Measurements from ENCODE around the gene PCCA. TPM values are rescaled to one million over a fixed set of nuclear protein-coding genes. Genes with fewer than 3 reads are reported as not detected.

The PCCA gene
- total and polyA plus RNA-seq, 2 donors (not counting 3 experiments of a cell fraction or from before 2014, with no cell fraction given), result 5.7 to 20.2 TPM

DNA sequence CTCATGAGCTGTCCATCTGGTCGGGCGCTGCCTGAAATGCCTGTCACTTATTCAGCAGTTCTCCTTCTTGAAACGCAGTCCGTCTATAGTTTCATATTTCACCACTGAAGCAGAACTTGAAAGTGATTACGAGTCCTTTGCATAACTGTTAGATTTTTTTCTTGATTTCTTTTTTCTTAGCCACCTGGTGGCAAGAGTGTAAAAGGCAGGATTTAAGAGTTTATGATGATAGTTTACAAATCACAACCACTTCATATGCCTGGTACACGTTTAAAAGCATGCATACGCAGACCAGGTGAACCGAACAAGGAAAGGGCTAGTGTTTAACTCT is 453.9 kb downstream of the PCCA start:
- Histone ChIP-seq H3K79me2 (ENCODE audit: control insufficient read depth, insufficient read depth, low read length) (no peaks in the 10 kb centered on the region), H3K36me3 (ENCODE audit: control insufficient read depth in 2 of 2, extremely low read depth in 1 of 2, insufficient read depth in 2 of 2, low read length in 2 of 2) (no peaks in the 10 kb centered on the region), H3K27me3 (ENCODE audit: control insufficient read depth in 2 of 2, insufficient read depth in 2 of 2, low read length in 2 of 2) (no peaks in the 10 kb centered on the region), H3K4me3 (replicated peaks in 1 of 3; ENCODE audit: insufficient read depth in 1 of 3, low read depth in 1 of 3, low read length in 3 of 3) (no peak overlapping the region), H3K9ac (replicated peaks; ENCODE audit: extremely low read depth, insufficient read depth, low read length) (no peak overlapping the region), H3K9me3 (replicated peaks; ENCODE audit: control insufficient read depth, insufficient read depth, low read length) (no peaks in the 10 kb centered on the region), H4K20me1 (replicated peaks; ENCODE audit: control insufficient read depth, extremely low read depth, insufficient read depth, low read length) (no peaks in the 10 kb centered on the region), H3K27ac (ENCODE audit: insufficient read depth, low read depth, low read length) (no peak overlapping the region), H3K9me1 (replicated peaks; ENCODE audit: control insufficient read depth, extremely low read depth, insufficient read depth, low read length) (no peaks in the 10 kb centered on the region), H3K4me2 (ENCODE audit: insufficient read depth, low read length) (no peak overlapping the region), H3K4me1 (ENCODE audit: control insufficient read depth, extremely low read depth, insufficient read depth, low read length) (peaks cover 13% of the 10 kb centered on the region), H2AFZ (ENCODE audit: low read depth, low read length) (no peak overlapping the region)
- TF ChIP-seq, protein P1, sequence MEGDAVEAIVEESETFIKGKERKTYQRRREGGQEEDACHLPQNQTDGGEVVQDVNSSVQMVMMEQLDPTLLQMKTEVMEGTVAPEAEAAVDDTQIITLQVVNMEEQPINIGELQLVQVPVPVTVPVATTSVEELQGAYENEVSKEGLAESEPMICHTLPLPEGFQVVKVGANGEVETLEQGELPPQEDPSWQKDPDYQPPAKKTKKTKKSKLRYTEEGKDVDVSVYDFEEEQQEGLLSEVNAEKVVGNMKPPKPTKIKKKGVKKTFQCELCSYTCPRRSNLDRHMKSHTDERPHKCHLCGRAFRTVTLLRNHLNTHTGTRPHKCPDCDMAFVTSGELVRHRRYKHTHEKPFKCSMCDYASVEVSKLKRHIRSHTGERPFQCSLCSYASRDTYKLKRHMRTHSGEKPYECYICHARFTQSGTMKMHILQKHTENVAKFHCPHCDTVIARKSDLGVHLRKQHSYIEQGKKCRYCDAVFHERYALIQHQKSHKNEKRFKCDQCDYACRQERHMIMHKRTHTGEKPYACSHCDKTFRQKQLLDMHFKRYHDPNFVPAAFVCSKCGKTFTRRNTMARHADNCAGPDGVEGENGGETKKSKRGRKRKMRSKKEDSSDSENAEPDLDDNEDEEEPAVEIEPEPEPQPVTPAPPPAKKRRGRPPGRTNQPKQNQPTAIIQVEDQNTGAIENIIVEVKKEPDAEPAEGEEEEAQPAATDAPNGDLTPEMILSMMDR (IDR thresholded peaks at IDR 0.05; ENCODE audit: extremely low read depth in 1 of 2, insufficient read depth in 1 of 2, low read depth in 1 of 2, low read length in 2 of 2), result peak; percentile 28 to 35
- TF ChIP-seq POLR2A (IDR thresholded peaks at IDR 0.05; ENCODE audit: low read depth, low read length), result no peak
- dilution Hi-C loops (cut with MboI; ENCODE audit: extremely low pct_ligation_motif_present, low sequenced_read_pairs), result no loop called here
- DNase-seq (ENCODE audit: low read depth, low spot score) (peak; percentile 52), FAIRE-seq (peak; percentile 73)
- ChIA-PET POLR2A (no interaction called here), CTCF (interaction anchor here (1.1 to 1.2 kb wide), 2 partner anchors 12 to 28 kb away, joined by 3 to 4 read pairs; no protein-coding TSS in a partner anchor)
- BruUV-seq (replicated peaks), result no TSS peak
- intact Hi-C loops (cut with micrococcal nuclease), result loop anchor here (1.0 kb wide), 1 partner anchor 886 kb away; no protein-coding TSS in a partner anchor

DNA sequence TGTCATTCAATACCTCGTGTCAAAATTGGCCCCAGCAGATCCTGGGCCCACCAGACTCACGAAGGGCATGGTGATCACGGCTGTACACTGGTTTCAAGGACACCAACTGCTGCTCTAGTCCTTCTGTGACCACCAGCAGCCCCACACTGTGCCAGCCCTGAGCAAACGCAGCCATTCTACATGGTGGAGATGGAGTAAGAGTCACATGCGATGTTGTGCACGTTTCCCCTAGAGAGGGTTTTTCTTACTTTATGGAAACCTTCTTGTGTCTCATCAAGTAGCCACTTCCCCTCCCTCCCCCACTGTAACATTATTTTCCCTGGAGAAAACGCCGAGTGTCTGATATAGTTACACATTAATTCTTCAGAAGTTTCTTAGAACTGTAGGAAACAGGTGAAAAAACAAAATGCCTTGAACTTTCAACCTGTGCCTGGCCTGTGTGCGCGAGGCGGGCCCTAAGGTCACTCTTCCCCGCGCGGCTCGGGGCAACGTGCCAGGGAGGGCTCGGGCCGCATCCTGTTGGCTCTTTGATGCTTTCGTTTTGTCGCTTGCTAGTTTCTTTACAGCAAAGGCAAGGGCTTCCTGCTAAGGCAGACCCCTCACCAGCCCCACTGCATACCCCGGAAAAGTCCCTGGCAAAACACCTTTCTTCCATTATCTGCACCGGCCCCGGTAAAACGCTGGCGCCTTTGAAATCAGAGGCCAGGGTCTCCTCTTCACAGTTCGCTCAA is 455.1 kb downstream of the PCCA start:
- Histone ChIP-seq H4K20me1 (replicated peaks; ENCODE audit: control insufficient read depth, extremely low read depth, insufficient read depth, low read length) (no peaks in the 10 kb centered on the region), H3K4me3 (replicated peaks in 1 of 3; ENCODE audit: insufficient read depth in 1 of 3, low read depth in 1 of 3, low read length in 3 of 3) (peak overlapping the region in 2 of 3 experiments; percentile 5 to 11), H3K27me3 (ENCODE audit: control insufficient read depth in 2 of 2, insufficient read depth in 2 of 2, low read length in 2 of 2) (no peaks in the 10 kb centered on the region), H3K9me3 (replicated peaks; ENCODE audit: control insufficient read depth, insufficient read depth, low read length) (no peaks in the 10 kb centered on the region), H3K36me3 (ENCODE audit: control insufficient read depth in 2 of 2, extremely low read depth in 1 of 2, insufficient read depth in 2 of 2, low read length in 2 of 2) (no peaks in the 10 kb centered on the region), H3K4me1 (ENCODE audit: control insufficient read depth, extremely low read depth, insufficient read depth, low read length) (peaks cover 13% of the 10 kb centered on the region), H3K9ac (replicated peaks; ENCODE audit: extremely low read depth, insufficient read depth, low read length) (peak overlapping the region; percentile 2), H2AFZ (ENCODE audit: low read depth, low read length) (peak overlapping the region; percentile 11), H3K4me2 (ENCODE audit: insufficient read depth, low read length) (peak overlapping the region; percentile 23), H3K79me2 (ENCODE audit: control insufficient read depth, insufficient read depth, low read length) (no peaks in the 10 kb centered on the region), H3K9me1 (replicated peaks; ENCODE audit: control insufficient read depth, extremely low read depth, insufficient read depth, low read length) (no peaks in the 10 kb centered on the region), H3K27ac (ENCODE audit: insufficient read depth, low read depth, low read length) (peak overlapping the region; percentile 21)
- DNase-seq (ENCODE audit: low read depth, low spot score), result peak; percentile 93
- TF ChIP-seq POLR2AphosphoS5 (IDR thresholded peaks at IDR 0.05; ENCODE audit: insufficient read depth, low read depth, low read length), result peak; percentile 43
- TF ChIP-seq, protein P1 (IDR thresholded peaks at IDR 0.05; ENCODE audit: extremely low read depth in 1 of 2, insufficient read depth in 1 of 2, low read depth in 1 of 2, low read length in 2 of 2), result no peak
- FAIRE-seq, result peak; percentile 87
- CTCF ChIA-PET, result interaction anchor here (1.0 to 1.1 kb wide), 2 partner anchors 29 kb away, joined by 4 to 5 read pairs; no protein-coding TSS in a partner anchor
- dilution Hi-C loops (cut with MboI; ENCODE audit: extremely low pct_ligation_motif_present, low sequenced_read_pairs) (no loop called here), intact Hi-C loops (cut with micrococcal nuclease) (loop anchor here (1.0 kb wide), 2 partner anchors 44 to 628 kb away; partner anchors contain the start of gene GGACT)
- POLR2A ChIA-PET, result no interaction called here
- no TSS peak for BruUV-seq (replicated peaks)
